SU-DHL-6 (cell line): Measurements from ENCODE around the gene TOP3A.

Experiments
- H2AFZ ChIP-seq: fragments of 200-600 bp; sonication (generic); 2 replicates; pipeline ENCODE4 v1.6.1; 2014; ENCODE audit warnings: low read depth, mild to moderate bottlenecking, moderate library complexity, mixed read lengths, antibody characterized with exemption, low read length; ENCODE audit not compliant: severe bottlenecking
- H3F3A ChIP-seq: fragments of 200-600 bp; shearing (Covaris generic); 2 replicates; pipeline ENCODE4 v1.6.0; 2016; ENCODE audit warnings: antibody characterized with exemption, mild to moderate bottlenecking; ENCODE audit not compliant: insufficient read depth
- H3K27ac ChIP-seq: fragments of 200-600 bp; sonication (generic); 2 replicates; pipeline ENCODE4 v1.5.1; 2016; ENCODE audit warnings: low read depth, mild to moderate bottlenecking, low read length, moderate library complexity, mixed read lengths
- H3K27me3 ChIP-seq: fragments of 200-600 bp; sonication (generic), shearing (Covaris generic); 2 replicates; pipeline ENCODE4 v1.6.0; 2014; ENCODE audit warnings: mild to moderate bottlenecking, low read length
- H3K36me3 ChIP-seq: fragments of 200-600 bp; sonication (generic); 2 replicates; pipeline ENCODE4 v1.6.1; 2014; ENCODE audit warnings: mild to moderate bottlenecking, low read length, mixed read lengths
- H3K4me2 ChIP-seq: fragments of 300-600, 200-600 bp; shearing (Covaris generic), sonication (generic); 2 replicates; pipeline ENCODE4 v1.6.0; 2014; ENCODE audit warnings: low read length, low read depth, mild to moderate bottlenecking; ENCODE audit not compliant: poor library complexity, severe bottlenecking
- H3K4me3 ChIP-seq: fragments of 200-600 bp; sonication (generic); 2 replicates; pipeline ENCODE4 v1.5.1; 2014; ENCODE audit warnings: antibody characterized with exemption, low read length, mild to moderate bottlenecking, mixed read lengths; ENCODE audit not compliant: insufficient read depth, poor library complexity, severe bottlenecking
- H3K79me2 ChIP-seq: fragments of 200-600 bp; sonication (generic); 2 replicates; pipeline ENCODE4 v1.6.1; 2014; ENCODE audit warnings: mild to moderate bottlenecking, low read length, moderate library complexity; ENCODE audit not compliant: insufficient read depth
- H3K9ac ChIP-seq: fragments of 200-600 bp; sonication (generic); 2 replicates; pipeline ENCODE4 v1.7.0; 2014; ENCODE audit warnings: mild to moderate bottlenecking, low read length
- H3K9me2 ChIP-seq: fragments of 200-600 bp; sonication (generic); replicated peaks from 2 replicates; pipeline ENCODE4 v1.6.1; 2014; ENCODE audit warnings: low read length; ENCODE audit not compliant: insufficient read depth
- H3K9me3 ChIP-seq: fragments of 200-600 bp; sonication (generic); 2 replicates; pipeline ENCODE4 v1.6.1; 2014; ENCODE audit warnings: low read length, mixed read lengths; ENCODE audit not compliant: insufficient read depth
- H4K20me1 ChIP-seq: fragments of 200-600 bp; sonication (generic); 2 replicates; pipeline ENCODE4 v1.6.1; 2014; ENCODE audit warnings: low read depth, mild to moderate bottlenecking, antibody characterized with exemption, low read length, moderate library complexity, mixed read lengths
- EZH2phosphoT487 ChIP-seq: fragments of 200-600 bp; sonication (generic), shearing (Covaris generic); conservative IDR thresholded peaks from 2 replicates; pipeline ENCODE4 v1.6.1; 2018; ENCODE audit warnings: mild to moderate bottlenecking, antibody characterized with exemption, low read length, moderate library complexity, mixed read lengths
- TF ChIP-seq, protein P1 (sequence below): fragments of 200-600 bp; sonication (generic); IDR thresholded peaks from one replicate; pipeline ENCODE4 v1.5.1; 2017; ENCODE audit warnings: antibody characterized with exemption, mild to moderate bottlenecking, low read length, moderate library complexity; ENCODE audit not compliant: insufficient read depth, poor library complexity, severe bottlenecking

Gene TOP3A

DNA sequence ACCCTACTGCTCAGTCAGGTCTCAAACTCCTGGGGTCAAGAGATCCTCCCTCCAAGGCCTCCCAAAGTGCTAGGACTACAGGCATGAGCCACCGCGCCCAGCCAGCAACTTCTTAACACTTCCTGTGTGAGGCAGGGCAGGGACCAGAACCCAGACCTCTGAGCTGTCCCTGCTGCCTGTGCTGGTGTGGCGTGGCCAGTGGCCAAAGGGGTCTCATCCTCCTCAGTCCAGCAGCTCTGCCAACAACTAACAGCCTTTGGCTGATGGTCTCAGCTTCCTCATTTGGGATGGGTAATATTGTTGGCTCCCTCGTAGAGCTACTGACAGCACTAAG, 90.8 kb downstream of the TOP3A start:
- TF ChIP-seq, protein P1, sequence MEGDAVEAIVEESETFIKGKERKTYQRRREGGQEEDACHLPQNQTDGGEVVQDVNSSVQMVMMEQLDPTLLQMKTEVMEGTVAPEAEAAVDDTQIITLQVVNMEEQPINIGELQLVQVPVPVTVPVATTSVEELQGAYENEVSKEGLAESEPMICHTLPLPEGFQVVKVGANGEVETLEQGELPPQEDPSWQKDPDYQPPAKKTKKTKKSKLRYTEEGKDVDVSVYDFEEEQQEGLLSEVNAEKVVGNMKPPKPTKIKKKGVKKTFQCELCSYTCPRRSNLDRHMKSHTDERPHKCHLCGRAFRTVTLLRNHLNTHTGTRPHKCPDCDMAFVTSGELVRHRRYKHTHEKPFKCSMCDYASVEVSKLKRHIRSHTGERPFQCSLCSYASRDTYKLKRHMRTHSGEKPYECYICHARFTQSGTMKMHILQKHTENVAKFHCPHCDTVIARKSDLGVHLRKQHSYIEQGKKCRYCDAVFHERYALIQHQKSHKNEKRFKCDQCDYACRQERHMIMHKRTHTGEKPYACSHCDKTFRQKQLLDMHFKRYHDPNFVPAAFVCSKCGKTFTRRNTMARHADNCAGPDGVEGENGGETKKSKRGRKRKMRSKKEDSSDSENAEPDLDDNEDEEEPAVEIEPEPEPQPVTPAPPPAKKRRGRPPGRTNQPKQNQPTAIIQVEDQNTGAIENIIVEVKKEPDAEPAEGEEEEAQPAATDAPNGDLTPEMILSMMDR = no peak
- TF ChIP-seq EZH2phosphoT487 = no peak
- Histone ChIP-seq H3K36me3 (no peaks in the 10 kb centered on the region), H2AFZ (no peak overlapping the region), H3K4me2 (no peak overlapping the region), H3K27me3 (no peaks in the 10 kb centered on the region), H3K4me3 (no peak overlapping the region), H3F3A (no peaks in the 10 kb centered on the region), H3K79me2 (no peaks in the 10 kb centered on the region), H3K9ac (no peak overlapping the region), H3K9me3 (no peaks in the 10 kb centered on the region), H4K20me1 (no peaks in the 10 kb centered on the region), H3K9me2 (no peaks in the 10 kb centered on the region), H3K27ac (no peak overlapping the region)
